H9 (cell line): ENCODE data around the gene ZNF280D. TPM values are rescaled to one million over a fixed set of nuclear protein-coding genes. Genes with fewer than 3 reads are reported as not detected.

ENCODE experiments used
- DNase-seq: peaks from one replicate; pipeline ENCODE4 v3.0.0-alpha.2; 2017
- H2AFZ ChIP-seq: one replicate; pipeline ENCODE4 v1.6.1; 2013; ENCODE audit warnings: mild to moderate bottlenecking, low read length, control low read depth, moderate library complexity
- H2AK5ac ChIP-seq: 2 replicates; pipeline ENCODE4 v1.6.1; 2013; ENCODE audit warnings: low read length, control low read depth, mixed read lengths; ENCODE audit not compliant: insufficient read length
- H2BK120ac ChIP-seq: one replicate; pipeline ENCODE4 v1.6.1; 2013; ENCODE audit warnings: low read depth, mild to moderate bottlenecking, low read length, control low read depth, inconsistent platforms; ENCODE audit not compliant: poor library complexity, severe bottlenecking
- H2BK12ac ChIP-seq: 2 replicates; pipeline ENCODE4 v1.6.1; 2013; ENCODE audit warnings: low read length, control low read depth, mixed read lengths, low read depth; ENCODE audit not compliant: insufficient read length
- H2BK15ac ChIP-seq: 2 replicates; pipeline ENCODE4 v1.6.1; 2013; ENCODE audit warnings: low read depth, low read length, control low read depth
- H2BK20ac ChIP-seq: one replicate; pipeline ENCODE4 v1.6.1; 2013; ENCODE audit warnings: low read depth, mild to moderate bottlenecking, low read length, control low read depth, inconsistent platforms; ENCODE audit not compliant: poor library complexity, severe bottlenecking
- H2BK5ac ChIP-seq: 2 replicates; pipeline ENCODE4 v1.6.1; 2013; ENCODE audit warnings: low read length, control low read depth, mixed read lengths; ENCODE audit not compliant: insufficient read length
- H3K14ac ChIP-seq: 2 replicates; pipeline ENCODE4 v1.6.1; 2013; ENCODE audit warnings: low read length, control low read depth; ENCODE audit not compliant: insufficient read depth
- H3K18ac ChIP-seq: 2 replicates; pipeline ENCODE4 v1.6.1; 2013; ENCODE audit warnings: low read depth, mild to moderate bottlenecking, mixed read lengths, low read length, control low read depth; ENCODE audit not compliant: insufficient read length
- H3K23ac ChIP-seq: 2 replicates; pipeline ENCODE4 v1.6.1; 2013; ENCODE audit warnings: low read length, control low read depth, mixed read lengths, low read depth; ENCODE audit not compliant: insufficient read length
- H3K23me2 ChIP-seq: 2 replicates; pipeline ENCODE4 v1.6.1; 2013; ENCODE audit warnings: low read depth, mild to moderate bottlenecking, mixed read lengths, low read length, control low read depth; ENCODE audit not compliant: insufficient read length, poor library complexity, severe bottlenecking
- H3K27ac ChIP-seq: 2 replicates; pipeline ENCODE4 v1.5.1; 2013; ENCODE audit warnings: low read length, control low read depth, mixed read lengths, low read depth; ENCODE audit not compliant: insufficient read length
- H3K27me3 ChIP-seq: 2 replicates; pipeline ENCODE4 v1.6.1; 2013; ENCODE audit warnings: low read length, control low read depth, inconsistent platforms; ENCODE audit not compliant: insufficient read depth
- H3K4ac ChIP-seq: 2 replicates; pipeline ENCODE4 v1.6.1; 2013; ENCODE audit warnings: low read depth, mild to moderate bottlenecking, control low read depth, inconsistent platforms, low read length, moderate library complexity
- H3K4me1 ChIP-seq: 2 replicates; pipeline ENCODE4 v1.6.1; 2013; ENCODE audit warnings: low read length, control low read depth, inconsistent platforms; ENCODE audit not compliant: insufficient read depth
- H3K4me2 ChIP-seq: 2 replicates; pipeline ENCODE4 v1.6.1; 2013; ENCODE audit warnings: low read length, control low read depth, mixed read lengths; ENCODE audit not compliant: insufficient read length, insufficient read depth
- H3K56ac ChIP-seq: 2 replicates; pipeline ENCODE4 v1.6.1; 2013; ENCODE audit warnings: low read depth, mild to moderate bottlenecking, mixed read lengths, low read length, control low read depth; ENCODE audit not compliant: insufficient read length
- H3K79me1 ChIP-seq: 2 replicates; pipeline ENCODE4 v1.6.1; 2013; ENCODE audit warnings: low read depth, mild to moderate bottlenecking, moderate library complexity, low read length, control low read depth, inconsistent platforms; ENCODE audit not compliant: insufficient read depth, poor library complexity, severe bottlenecking
- H3K79me2 ChIP-seq: 2 replicates; pipeline ENCODE4 v1.6.1; 2013; ENCODE audit warnings: low read length, control low read depth, inconsistent platforms; ENCODE audit not compliant: insufficient read depth
- H3K9ac ChIP-seq: 2 replicates; pipeline ENCODE4 v1.6.1; 2013; ENCODE audit warnings: low read length, control low read depth, mixed read lengths; ENCODE audit not compliant: insufficient read length; ENCODE audit errors: extremely low read depth
- H3K9me3 ChIP-seq: one replicate; pipeline ENCODE4 v1.6.1; 2013; ENCODE audit warnings: low read depth, low read length, inconsistent platforms; ENCODE audit not compliant: control insufficient read depth
- H3T11ph ChIP-seq: one replicate; pipeline ENCODE4 v1.6.1; 2013; ENCODE audit warnings: mild to moderate bottlenecking, low read length, control low read depth, inconsistent platforms
- H4K20me1 ChIP-seq: one replicate; pipeline ENCODE4 v1.6.1; 2013; ENCODE audit not compliant: control insufficient read depth, insufficient read length, insufficient read depth
- H4K5ac ChIP-seq: 2 replicates; pipeline ENCODE4 v1.6.1; 2013; ENCODE audit warnings: low read depth, mild to moderate bottlenecking, mixed read lengths, low read length, control low read depth; ENCODE audit not compliant: insufficient read length
- H4K8ac ChIP-seq: replicated peaks from 2 replicates; pipeline ENCODE4 v1.6.1; 2013; ENCODE audit warnings: low read length, control low read depth, mixed read lengths, low read depth; ENCODE audit not compliant: insufficient read length
- H4K91ac ChIP-seq: 2 replicates; pipeline ENCODE4 v1.6.1; 2013; ENCODE audit warnings: low read depth, mild to moderate bottlenecking, moderate library complexity, mixed read lengths, low read length, control low read depth; ENCODE audit not compliant: insufficient read length
- H3K27ac Mint-ChIP-seq, 3 experiments: 2 replicates in 2 of 3; 3 replicates in 1 of 3; pipeline ENCODE4 v1.8.0; 2020 to 2021; ENCODE audit warnings: mixed read lengths in 3 of 3, mild to moderate bottlenecking in 1 of 3, moderate library complexity in 1 of 3
- H3K27me3 Mint-ChIP-seq: 2 replicates; pipeline ENCODE4 v1.8.0; 2021; ENCODE audit warnings: low read depth, mild to moderate bottlenecking, moderate library complexity, mixed read lengths
- H3K36me3 Mint-ChIP-seq, 3 experiments: 2 replicates in 2 of 3; 3 replicates in 1 of 3; pipeline ENCODE4 v1.8.0; 2020 to 2021; ENCODE audit warnings: low read depth in 3 of 3, mixed read lengths in 3 of 3; ENCODE audit not compliant: insufficient read depth in 1 of 3
- H3K4me1 Mint-ChIP-seq, 2 experiments: 2 replicates each; pipeline ENCODE4 v1.8.0; 2020; ENCODE audit warnings: mixed read lengths in 2 of 2
- H3K4me3 Mint-ChIP-seq, 2 experiments: 2 replicates in 1 of 2; 3 replicates in 1 of 2; pipeline ENCODE4 v1.8.0; 2020 to 2021; ENCODE audit warnings: mild to moderate bottlenecking in 2 of 2, mixed read lengths in 2 of 2, moderate library complexity in 1 of 2
- H3K9me3 Mint-ChIP-seq, 2 experiments: 2 replicates in 1 of 2; 3 replicates in 1 of 2; pipeline ENCODE4 v1.8.0; 2020; ENCODE audit warnings: mild to moderate bottlenecking in 2 of 2, mixed read lengths in 2 of 2, moderate library complexity in 1 of 2
- CTCF ChIP-seq: fragments of 200-600 bp; sonication (generic); conservative IDR thresholded peaks from 3 replicates; pipeline ENCODE4 v1.8.0; 2021; ENCODE audit warnings: antibody characterized with exemption, mild to moderate bottlenecking
- WGBS: extraction: QIAGEN DNeasy Blood & Tissue Kit; methylation state at CpG from one replicate; pipeline ENCODE4 v1.1.7; 2013; ENCODE audit warnings: missing lambda C conversion rate, low lambda C conversion rate, mixed read lengths; ENCODE audit not compliant: insufficient read length; ENCODE audit errors: extremely low coverage; 5-methylcytosine and 5-hydroxymethylcytosine counted together
- total RNA-seq: library from RNA; stranded (reverse); gene quantifications from 2 replicates; pipeline ENCODE4 v1.2.1, GENCODE V29; 2021

ZNF280D gene
- total RNA-seq, 1 experiment from 2014 or later = 5.7 TPM

GRCh38 chr15:56600380-56600779, 132.9 kb downstream of the ZNF280D start:
- peaks cover 20 to 24% of the 10 kb centered on the region in 2 experiments for H3K9me3 Mint-ChIP-seq
- no CpG with 5 or more reads among the region's 1 CpG for WGBS
- TF ChIP-seq CTCF = no peak
- H3K36me3 Mint-ChIP-seq = peaks cover 3 to 10% (median 7%) of the 10 kb centered on the region in 3 experiments; a peak in 6 of 7 replicates
- Histone ChIP-seq H2AFZ (no peak overlapping the region), H2BK12ac (no peak overlapping the region), H2BK20ac (no peak overlapping the region), H4K91ac (no peak overlapping the region), H3K4me2 (no peak overlapping the region), H2BK120ac (no peak overlapping the region), H2BK5ac (no peak overlapping the region), H3K4ac (no peak overlapping the region), H3K18ac (no peak overlapping the region), H3K9ac (no peak overlapping the region), H4K20me1 (no peaks in the 10 kb centered on the region), H2BK15ac (no peak overlapping the region), H3K27me3 (no peaks in the 10 kb centered on the region), H3K14ac (no peak overlapping the region), H3K4me1 (no peaks in the 10 kb centered on the region), H3K23me2 (no peaks in the 10 kb centered on the region), H3K79me1 (no peaks in the 10 kb centered on the region), H4K8ac (no peak overlapping the region), H3K79me2 (no peaks in the 10 kb centered on the region), H3K23ac (no peak overlapping the region), H2AK5ac (no peak overlapping the region), H3K56ac (no peak overlapping the region), H4K5ac (no peak overlapping the region), H3T11ph (no peak overlapping the region), H3K27ac (no peak overlapping the region), H3K9me3 (no peaks in the 10 kb centered on the region)
- H3K4me1 Mint-ChIP-seq = no peaks in the 10 kb centered on the region
- no peak overlapping the region for H3K27ac Mint-ChIP-seq
- no peaks in the 10 kb centered on the region for H3K27me3 Mint-ChIP-seq
- no peak for DNase-seq
- H3K4me3 Mint-ChIP-seq = no peak overlapping the region
